Astrocyte (in vitro differentiated cells and primary cell): ENCODE measurements around the gene PAF1.

Source experiments
- CTCF ChIP-seq: IDR thresholded peaks from 2 replicates; pipeline ENCODE4 v1.5.1; 2011; ENCODE audit warnings: low read depth, mild to moderate bottlenecking, inconsistent platforms, low read length, moderate library complexity; ENCODE audit not compliant: insufficient read depth
- EZH2 ChIP-seq: IDR thresholded peaks from 2 replicates; pipeline ENCODE4 v1.6.1; 2012; ENCODE audit warnings: mild to moderate bottlenecking, low read length, inconsistent platforms; ENCODE audit not compliant: insufficient read depth

- TF ChIP-seq CTCF, result peak; percentile 36
- no peak for TF ChIP-seq EZH2
These were observed 21.4 kb upstream of the PAF1 start, which contains the start of gene PLEKHG2 for GRCh38 chr19:39412100-39412866.
